ENCODE measurements around the gene SNCB.

The SNCB gene

DNA sequence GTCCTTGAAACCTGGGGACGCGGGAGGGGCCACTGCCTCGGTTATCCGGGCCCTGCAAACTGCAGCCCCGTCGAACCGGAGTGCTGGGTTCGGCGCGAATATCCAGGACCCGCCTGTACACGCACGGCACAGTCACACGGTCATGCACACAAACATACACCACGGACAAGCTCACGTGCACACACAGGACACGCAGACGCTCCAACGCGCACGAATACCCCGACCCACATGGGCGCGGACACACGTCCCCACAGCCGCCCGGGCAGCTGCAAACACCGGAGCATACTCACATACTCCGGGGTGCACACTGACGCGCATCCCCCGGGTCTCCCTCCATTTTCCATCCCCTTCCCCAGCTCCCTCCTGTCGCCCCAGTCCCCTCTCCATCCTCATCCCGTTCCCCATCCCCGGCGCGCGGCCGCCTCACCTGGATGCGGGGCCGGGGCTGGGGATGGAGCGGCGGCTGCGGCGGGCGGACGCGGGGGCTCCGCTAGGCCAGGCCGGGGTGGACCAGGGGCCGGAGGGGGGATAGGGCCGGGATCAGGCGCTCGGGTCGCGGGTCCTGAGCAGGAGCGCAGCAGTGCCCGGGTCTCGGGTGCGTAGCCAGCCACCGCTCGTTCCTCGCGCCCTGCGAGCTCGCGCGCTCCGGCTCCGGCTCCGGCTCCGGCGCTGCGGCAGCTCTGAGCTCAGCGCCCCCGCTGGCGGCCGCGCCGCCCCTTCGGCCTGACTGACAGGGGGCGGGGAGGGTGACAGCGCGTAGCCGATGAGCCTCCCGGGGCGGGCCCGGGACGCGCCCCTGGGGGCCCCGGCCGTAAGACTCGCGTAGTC, at the start of gene SNCB, which contains the start of gene EIF4E1B:
Gene SNCB (minus strand): TSS at position 682 of the 828 bp plus-strand sequence. CDS start 880 bp downstream, outside the sequence.
Gene EIF4E1B (plus strand): TSS at position 823 of the 828 bp plus-strand sequence. CDS start 12,113 bp downstream, outside the sequence.
- DNase-seq: no peak

GRCh38 chr5:176679365-176680225, 49.3 kb upstream of the SNCB start:
- no peak for DNase-seq

DNA sequence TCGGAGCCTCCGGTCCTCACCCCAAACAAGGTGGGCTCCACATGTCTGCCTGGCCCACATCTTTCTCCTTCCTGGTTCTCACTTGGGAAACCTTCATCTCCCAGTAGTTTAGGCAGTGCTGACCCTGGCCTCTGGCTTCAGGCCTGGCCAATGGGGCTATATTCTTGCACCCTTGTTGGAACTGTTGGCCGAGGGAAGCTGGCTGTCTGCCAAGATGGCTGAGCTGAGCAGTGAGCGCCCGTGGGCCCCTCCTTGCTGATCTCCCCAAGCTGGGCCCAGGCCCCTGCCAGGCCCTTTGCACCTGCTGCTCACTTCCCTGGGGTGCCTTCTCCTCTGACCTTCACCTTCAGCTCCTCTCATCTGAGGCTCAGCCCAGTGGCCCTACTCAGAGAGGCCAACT, 48.2 kb upstream of the SNCB start:
- no peak for DNase-seq

GRCh38 chr5:176677209-176677939, 47.0 kb upstream of the SNCB start:
- DNase-seq: no peak

GRCh38 chr5:176676361-176676824, 46.1 kb upstream of the SNCB start:
- no peak for DNase-seq

DNA sequence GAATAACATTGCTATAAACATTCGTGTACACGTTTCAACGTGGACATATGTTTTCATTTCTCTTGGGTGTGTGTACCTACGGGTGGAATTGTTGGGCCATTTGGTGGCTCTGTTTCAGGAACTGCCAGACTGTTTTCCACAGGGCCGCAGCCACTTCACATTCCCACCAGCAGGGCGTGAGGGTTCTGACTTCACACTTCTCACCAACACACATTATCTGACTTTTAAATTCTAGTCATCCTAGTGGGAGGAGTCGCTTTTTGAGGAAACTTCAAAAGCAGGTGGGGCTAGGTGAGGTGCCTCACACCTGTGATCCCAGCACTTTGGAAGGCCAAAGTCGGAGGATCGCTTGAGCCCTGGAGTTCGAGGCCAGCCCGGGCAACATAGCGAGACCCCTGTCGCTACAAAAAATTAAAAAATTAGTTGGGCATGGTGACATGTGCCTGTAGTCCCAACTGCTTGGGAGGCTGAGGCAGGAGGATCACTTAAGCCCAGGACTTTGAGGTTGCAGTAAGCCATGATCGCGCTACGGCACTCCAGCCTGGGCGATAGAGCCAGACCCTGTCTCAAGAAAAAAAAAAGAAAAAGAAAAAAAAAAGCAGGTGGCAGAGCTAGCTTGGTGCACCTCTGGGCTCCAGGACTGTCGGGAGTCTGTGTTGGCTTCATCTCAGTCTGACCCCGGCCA, 45.5 kb upstream of the SNCB start:
- no peak for DNase-seq

DNA sequence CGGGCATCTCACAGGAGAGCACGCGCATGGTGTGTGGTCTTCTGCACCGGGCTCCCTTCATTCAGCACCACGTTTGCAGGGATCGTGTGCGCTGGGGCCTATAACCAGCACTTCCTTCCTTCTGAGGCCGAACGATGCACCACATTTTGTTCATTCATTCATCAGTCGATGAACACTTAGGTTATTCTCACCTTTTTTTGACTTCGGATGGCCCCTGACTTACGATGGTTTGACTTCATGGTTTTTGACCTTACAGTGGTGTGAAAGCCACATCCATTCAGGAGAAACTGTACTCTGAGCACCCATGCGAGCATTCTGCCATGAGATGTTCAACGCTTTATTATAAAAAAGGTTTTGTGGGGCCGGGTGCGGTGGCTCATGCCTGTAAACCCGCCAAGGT, 44.5 kb upstream of the SNCB start:
- DNase-seq: no peak

GRCh38 chr5:176673651-176674583, 43.6 kb upstream of the SNCB start:
- DNase-seq: no peak

DNA sequence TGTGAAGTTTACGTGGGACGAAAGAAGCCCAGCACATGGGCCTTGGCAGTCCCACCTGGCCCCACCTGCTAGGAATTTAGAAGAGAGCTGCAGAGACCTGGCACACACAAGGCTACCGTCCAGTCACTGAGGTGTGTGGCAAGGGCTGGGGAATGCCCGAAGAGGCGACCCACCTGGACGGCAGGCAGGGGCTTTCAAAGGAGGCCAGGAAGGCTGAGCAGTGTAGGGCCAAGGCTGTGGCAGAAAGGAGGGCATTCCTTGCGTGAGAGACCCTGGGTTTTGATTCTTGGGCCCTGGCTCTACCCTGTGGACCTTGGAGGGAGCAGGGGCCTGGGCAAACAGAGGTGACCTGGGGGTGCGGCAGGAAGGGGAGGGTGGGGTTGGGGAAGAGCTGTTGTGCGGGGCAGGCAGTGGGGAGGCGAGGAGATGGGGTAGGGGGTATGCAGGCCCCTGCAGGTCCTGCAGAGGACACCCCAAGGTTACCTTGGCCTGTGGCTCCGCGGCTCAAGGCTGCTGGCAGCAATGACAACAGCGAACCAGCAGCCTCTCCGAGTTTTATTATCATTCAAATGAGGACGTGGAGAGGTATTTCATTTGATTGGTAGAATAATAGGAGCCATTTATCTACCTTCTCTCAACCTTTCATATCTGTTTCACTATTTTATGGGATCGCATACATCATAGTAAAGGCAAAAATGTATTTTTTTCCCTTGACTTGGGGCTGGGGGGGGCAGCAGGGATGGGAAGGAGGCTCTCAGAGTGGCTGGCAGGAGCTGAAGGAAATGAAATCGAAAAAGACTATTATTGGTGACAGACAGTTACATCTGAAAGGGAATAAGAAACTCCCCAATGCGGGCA, 41.8 kb upstream of the SNCB start:
- no peak for DNase-seq

- DNase-seq: no peak
Observed at GRCh38 chr5:176671399-176671798, 41.1 kb upstream of the SNCB start.

GRCh38 chr5:176670449-176670848, 40.1 kb upstream of the SNCB start:
- no peak for DNase-seq

DNA sequence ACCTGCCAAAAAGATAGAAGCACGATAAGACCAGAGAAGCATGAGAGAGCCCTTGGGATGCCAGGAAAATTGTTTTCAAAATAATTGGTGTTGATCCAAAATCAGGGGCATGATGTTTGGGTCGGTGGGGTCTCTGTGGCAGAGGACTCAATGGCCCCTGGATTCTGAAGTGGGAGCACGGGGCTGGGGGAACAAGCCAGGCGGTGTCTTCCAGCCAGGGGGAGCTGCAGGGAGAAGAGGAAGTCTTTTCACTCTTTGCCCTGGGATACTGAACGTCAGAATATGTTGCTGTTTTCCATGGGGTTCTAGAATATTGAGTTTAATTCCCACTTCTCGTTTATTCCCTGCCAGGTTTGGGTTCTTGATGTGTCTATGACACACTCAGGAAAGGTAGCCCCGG, 37.3 kb upstream of the SNCB start:
- no peak for DNase-seq

DNA sequence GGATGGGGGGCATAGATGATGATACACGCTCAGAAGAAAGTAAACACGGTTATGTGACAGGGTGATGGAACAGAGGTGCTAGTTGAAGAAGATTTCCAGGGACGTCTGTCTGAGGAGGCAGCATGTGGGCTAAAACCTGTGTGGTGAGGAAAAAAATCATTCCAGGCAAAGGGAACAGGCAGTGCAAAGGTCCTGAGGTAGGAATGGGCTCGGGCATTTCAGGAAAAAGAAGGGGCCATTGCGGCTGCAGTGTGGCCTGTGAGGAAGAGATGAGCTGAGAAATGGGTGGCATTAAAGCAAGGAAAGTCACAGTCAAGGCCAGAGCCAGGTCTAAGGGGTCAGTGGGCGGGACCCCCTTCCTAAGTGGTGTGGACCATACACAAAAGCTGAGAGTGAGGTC, 35.2 kb upstream of the SNCB start:
- DNase-seq: no peak

GRCh38 chr5:176664886-176665285, 34.6 kb upstream of the SNCB start:
- DNase-seq: no peak

- DNase-seq: no peak
Observed at GRCh38 chr5:176664479-176664878, 34.1 kb upstream of the SNCB start.

- no peak for DNase-seq
Observed at GRCh38 chr5:176663566-176663965, 33.2 kb upstream of the SNCB start.

- DNase-seq: no peak
Observed at GRCh38 chr5:176662371-176663333, 32.3 kb upstream of the SNCB start.

DNA sequence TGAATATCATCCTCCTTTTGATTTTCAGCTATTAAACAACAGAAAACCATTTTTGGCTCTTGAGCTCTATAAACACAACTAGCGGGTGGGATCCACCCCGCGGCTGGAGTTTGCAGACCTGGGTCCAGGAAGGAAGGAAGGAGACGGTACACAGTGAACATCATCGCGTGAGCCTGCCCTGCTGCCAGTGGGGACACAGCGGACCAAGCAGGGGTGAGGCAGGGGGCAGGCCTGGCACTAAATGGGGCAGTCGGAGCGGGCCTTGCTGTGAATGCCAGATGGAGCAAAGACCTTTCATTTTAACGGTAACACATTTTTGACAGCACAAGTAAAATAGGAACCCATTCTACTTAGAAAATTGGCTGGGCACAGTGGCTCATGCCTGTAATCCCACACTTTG, 31.3 kb upstream of the SNCB start:
- no peak for DNase-seq

Data from right forelimb (tissue), 1 donor.